GM18519 (cell line): ENCODE measurements around the gene FDXACB1.

Experiments
- ATAC-seq: cut with Tn5 transposase; IDR thresholded peaks from one replicate; pipeline ENCODE4 v1.9.1; 2021; ENCODE audit warnings: mild to moderate bottlenecking, moderate library complexity; ENCODE audit not compliant: unreplicated experiment, low FRiP score

Gene FDXACB1

GRCh38 chr11:111878849-111879636 lies at the start of gene FDXACB1, which contains the start of gene CFAP68:
Gene FDXACB1, minus strand, starts transcription at chr11:111879165. Its CDS starts 33 bp downstream, at chr11:111879132.
Gene CFAP68, plus strand, starts transcription at chr11:111879541. Its CDS starts 20 bp downstream, at chr11:111879561.
- peak; percentile 63 for ATAC-seq

- ATAC-seq = peak; percentile 87
Observed at GRCh38 chr11:111926505-111927391, 47.8 kb upstream of the FDXACB1 start.

GRCh38 chr11:111925953-111926352 lies 47.0 kb upstream of the FDXACB1 start:
- no peak for ATAC-seq

DNA sequence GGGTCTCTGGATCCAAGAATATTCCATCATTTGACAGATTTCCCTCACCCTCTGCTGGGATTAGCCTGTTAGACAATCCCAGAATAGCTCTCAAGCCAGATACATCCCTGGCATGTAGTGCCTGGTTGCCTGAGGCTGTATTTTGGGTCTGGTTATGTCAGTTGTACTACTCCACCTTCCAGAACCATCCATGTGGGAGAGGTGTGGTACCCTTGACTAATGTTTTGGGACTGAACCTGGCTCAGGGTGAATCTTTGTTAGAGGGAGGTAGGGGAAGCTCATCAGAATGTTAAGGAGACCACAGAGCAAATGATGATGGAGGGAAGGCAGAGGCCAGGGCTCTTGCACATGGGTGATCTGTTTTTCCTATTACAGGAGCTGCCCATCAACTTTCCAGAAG lies 45.0 kb upstream of the FDXACB1 start:
- ATAC-seq = no peak

GRCh38 chr11:111923351-111923788 lies 44.4 kb upstream of the FDXACB1 start:
- ATAC-seq = no peak

DNA sequence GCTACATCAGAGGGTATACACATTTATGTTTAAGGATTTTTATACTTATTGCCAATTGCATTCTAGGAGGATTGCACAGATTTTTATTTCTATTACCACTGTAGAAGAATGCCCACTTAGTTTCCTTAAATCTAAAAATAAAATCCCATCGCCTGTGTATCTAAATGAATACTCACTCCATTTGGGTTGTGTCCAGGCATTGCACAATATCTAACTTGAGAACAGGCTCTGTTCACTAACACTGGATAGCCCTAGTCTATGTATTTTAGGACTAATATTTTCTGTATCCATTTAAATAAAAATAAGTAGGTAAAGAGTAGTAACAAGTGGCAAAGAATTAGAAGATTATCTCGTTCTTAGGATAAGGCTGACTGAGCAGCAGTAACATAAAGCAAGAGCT lies 43.8 kb upstream of the FDXACB1 start:
- no peak for ATAC-seq

GRCh38 chr11:111921541-111922230 lies 42.7 kb upstream of the FDXACB1 start:
- ATAC-seq = no peak

DNA sequence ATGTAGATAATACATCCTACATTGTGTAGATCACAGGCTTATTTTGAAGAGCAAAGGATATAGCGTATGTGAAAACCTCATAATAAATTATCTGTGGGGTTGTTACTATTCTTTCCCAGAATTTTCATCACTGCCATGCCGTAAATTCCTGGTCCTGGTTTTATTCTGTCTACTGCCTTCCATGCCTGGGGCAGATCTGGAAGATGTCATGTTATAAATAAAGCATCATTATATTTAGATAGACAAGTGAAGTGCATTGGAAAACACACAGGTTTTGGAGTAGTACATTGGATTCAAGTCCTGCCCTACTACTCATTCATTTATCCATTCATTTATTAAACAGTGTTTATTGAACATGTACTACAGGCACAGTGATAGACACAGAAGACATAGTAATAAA lies 41.9 kb upstream of the FDXACB1 start:
- ATAC-seq = no peak

GRCh38 chr11:111918390-111919256 lies 39.7 kb upstream of the FDXACB1 start, which contains the start of gene C11orf52:
Gene C11orf52, plus strand, starts transcription at chr11:111918913. Its CDS starts 60 bp downstream, at chr11:111918973.
- ATAC-seq = no peak

- no peak for ATAC-seq
Observed at GRCh38 chr11:111917788-111918187, 38.8 kb upstream of the FDXACB1 start.

DNA sequence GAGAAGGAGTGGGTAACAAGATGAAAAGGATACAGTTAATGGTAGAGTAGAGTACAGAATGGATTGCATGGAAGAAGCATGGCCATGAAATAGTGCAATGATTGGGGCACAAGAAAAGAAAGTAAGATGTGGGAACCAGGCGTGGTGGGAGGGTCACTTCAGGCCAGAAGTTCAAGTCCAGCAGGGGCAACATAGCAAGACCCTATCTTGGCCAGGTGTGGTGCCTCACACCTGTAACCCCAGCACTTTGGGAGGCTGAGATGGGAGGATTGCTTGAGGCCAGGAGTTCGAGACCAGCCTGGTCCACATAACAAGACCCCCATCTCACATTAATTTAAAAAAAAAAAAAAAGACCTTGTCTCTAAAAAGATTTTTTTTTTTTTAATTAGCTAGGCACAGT lies 38.3 kb upstream of the FDXACB1 start:
- no peak for ATAC-seq

DNA sequence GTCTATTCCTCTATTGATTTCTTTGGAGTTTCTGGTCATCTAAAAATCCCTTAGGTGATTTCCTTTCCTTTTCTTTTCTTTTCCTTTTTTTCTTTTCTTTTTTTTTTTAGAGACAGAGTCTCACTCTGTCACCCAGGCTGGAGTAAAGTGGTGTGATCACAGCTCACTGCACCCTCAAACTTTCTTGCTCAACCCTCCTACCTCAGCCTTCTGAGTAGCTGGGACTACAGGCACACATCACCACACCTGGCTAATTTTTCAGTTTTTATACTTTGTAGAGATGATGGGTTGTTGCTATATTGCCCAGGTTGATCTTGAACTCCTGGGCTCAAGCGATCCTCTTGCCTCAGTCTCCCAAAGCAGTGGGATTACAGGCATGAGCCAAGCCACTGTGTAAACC lies 37.8 kb upstream of the FDXACB1 start:
- no peak for ATAC-seq

- ATAC-seq = no peak
Observed at GRCh38 chr11:111913997-111914396, 35.0 kb upstream of the FDXACB1 start.

- no peak for ATAC-seq
Observed at GRCh38 chr11:111913031-111913861, 34.3 kb upstream of the FDXACB1 start.

DNA sequence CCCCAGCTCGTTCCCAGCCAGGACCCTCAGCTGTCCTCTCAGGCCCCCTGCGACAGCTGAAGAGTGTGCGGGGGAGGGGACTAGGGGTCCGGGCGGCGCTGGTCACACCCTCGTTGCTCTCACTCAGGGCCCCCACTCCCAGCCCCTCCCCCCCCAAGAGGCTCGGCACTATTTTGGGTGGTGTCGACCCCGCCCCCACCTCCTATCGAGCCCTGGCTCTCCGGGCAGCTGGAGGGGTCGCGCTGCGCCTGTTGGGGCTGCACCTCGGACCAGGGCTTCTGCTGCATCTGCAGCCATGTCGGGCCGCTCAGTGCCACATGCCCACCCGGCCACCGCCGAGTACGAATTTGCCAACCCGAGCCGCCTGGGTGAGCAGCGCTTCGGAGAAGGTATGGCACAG lies 33.6 kb upstream of the FDXACB1 start, which contains the start of gene HSPB2:
Gene HSPB2 (plus strand): TSS at position 200 of the 400 bp plus-strand sequence. CDS start 96 bp downstream, at position 296.
- ATAC-seq = no peak

DNA sequence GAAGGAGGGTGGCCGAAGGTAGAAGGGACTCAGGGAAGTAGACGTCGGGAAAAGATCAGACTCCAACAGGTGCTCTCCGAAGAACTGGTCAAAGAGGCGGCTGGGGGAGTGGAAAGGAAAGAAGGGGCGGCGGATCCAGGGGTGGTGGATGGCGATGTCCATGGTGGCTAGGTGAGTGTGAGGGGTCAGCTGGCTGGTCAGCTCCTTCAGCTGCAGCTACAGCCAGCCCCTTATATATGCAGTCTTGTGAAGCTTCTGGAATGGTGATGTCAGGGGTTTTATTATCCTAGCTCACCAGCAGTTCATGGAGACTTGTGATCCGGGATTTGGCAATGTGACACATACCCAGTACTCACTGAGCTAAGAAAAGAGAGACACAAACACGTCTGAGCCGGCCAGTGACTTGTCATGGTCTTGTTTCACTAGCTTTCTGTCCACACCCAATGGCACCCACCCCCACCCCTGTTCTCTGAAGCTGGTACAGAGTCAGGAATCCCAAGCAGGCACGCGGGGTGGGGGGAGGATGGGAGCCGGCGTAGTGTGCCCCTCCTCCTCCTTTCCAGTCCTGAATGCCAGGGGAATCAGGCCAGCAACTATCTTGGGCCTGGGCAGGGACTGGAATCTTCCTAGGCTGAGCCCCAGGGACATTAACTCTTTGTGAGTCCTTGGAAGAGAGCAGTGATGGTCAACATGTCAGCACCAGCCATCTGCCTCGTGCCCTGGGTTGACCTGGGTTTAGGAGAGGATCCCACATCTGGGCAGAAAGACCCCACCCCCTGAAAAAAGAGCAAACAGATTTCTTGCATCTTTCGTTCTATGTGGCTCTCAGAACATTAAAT lies 32.8 kb upstream of the FDXACB1 start, which contains the start of gene CRYAB:
Gene CRYAB (minus strand): TSS at position 208 of the 839 bp plus-strand sequence. CDS start 46 bp downstream, at position 162.
- ATAC-seq = no peak

DNA sequence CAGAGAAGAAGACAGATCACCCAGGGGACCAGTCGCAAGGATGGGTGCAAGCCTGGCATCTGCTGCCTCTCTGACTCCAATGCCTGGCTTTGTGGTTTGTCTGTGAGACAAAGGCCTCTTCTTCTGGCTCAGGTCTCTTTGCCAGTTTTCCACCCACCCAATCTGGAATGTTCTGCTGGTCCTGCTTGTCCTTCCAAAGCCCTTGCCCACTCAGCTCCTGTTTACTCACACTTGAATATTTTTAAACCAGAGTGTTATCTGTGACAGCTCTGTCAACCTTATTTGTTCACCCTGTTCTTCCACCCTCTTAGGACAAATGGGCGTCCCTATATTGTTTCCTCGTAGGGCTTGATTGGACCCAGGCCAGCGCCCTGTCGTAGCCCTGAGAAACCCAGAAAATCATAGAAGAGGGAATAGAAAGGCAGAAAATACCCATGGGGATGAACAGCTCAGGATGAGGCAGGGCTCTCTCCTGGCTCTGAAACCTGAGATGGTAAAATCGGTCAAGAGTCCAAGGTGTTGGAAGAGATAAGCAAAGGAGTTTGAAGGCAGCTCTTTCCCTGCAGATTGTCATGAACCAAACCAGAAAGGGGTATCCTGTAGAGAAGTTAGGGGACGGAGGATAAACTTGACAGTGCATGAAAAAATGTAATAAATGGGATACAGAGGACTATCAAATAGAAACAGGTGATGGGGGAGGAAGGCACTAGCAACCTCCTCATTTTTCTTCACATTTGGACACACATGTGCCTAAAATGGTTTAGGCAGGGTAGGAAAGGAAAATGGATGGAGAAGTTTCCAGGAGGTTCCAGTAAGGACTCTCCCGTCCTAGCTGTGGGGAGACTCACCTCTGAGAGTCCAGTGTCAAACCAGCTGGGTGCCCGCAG lies 32.0 kb upstream of the FDXACB1 start:
- ATAC-seq = no peak
